ENCODE measurements around the gene EHD4.
A peak's percentile ranks its signal among the peaks of the same experiment; 100 is the strongest.

The EHD4 gene

GRCh38 chr15:41979493-41980266 lies 7.3 kb upstream of the EHD4 start:
- DNase-seq = no peak

GRCh38 chr15:41978534-41978933 lies 6.2 kb upstream of the EHD4 start:
- no peak for DNase-seq

GRCh38 chr15:41977757-41978383 lies 5.5 kb upstream of the EHD4 start:
- DNase-seq = no peak

GRCh38 chr15:41975669-41976068 lies 3.3 kb upstream of the EHD4 start:
- DNase-seq = no peak

GRCh38 chr15:41974041-41974440 lies 1.7 kb upstream of the EHD4 start:
- no peak for DNase-seq

- DNase-seq = no peak
Observed at GRCh38 chr15:41971895-41972252, 483 bp downstream of the EHD4 start.

- peak; percentile 56 for DNase-seq
Observed at GRCh38 chr15:41971089-41971894, 1.1 kb downstream of the EHD4 start.

- DNase-seq = no peak
Observed at GRCh38 chr15:41970456-41970855, 1.9 kb downstream of the EHD4 start.

- no peak for DNase-seq
Observed at GRCh38 chr15:41969851-41970431, 2.4 kb downstream of the EHD4 start.

GRCh38 chr15:41968701-41969100 lies 3.7 kb downstream of the EHD4 start:
- no peak for DNase-seq

- DNase-seq = peak; percentile 52
Observed at GRCh38 chr15:41967506-41968206, 4.7 kb downstream of the EHD4 start.

GRCh38 chr15:41966920-41967465 lies 5.4 kb downstream of the EHD4 start:
- no peak for DNase-seq

- DNase-seq = no peak
Observed at GRCh38 chr15:41966414-41966812, 5.9 kb downstream of the EHD4 start.

- DNase-seq = no peak
Observed at GRCh38 chr15:41965441-41966413, 6.6 kb downstream of the EHD4 start.

GRCh38 chr15:41961595-41962202 lies 10.7 kb downstream of the EHD4 start:
- DNase-seq = no peak

GRCh38 chr15:41961001-41961518 lies 11.3 kb downstream of the EHD4 start:
- DNase-seq = no peak

GRCh38 chr15:41958002-41958420 lies 14.3 kb downstream of the EHD4 start:
- DNase-seq = no peak

GRCh38 chr15:41957021-41957897 lies 15.1 kb downstream of the EHD4 start:
- DNase-seq = no peak

GRCh38 chr15:41955807-41956525 lies 16.4 kb downstream of the EHD4 start:
- no peak for DNase-seq

Measured in fibroblast of skin of right biceps (primary cell).